ENCODE results near the gene FRMPD4.
"Not testable (repeated sequence)": the region's sequence is repeated elsewhere in the genome, so short reads cannot be mapped to it uniquely, and the experiment has no call there.

Gene FRMPD4

DNA sequence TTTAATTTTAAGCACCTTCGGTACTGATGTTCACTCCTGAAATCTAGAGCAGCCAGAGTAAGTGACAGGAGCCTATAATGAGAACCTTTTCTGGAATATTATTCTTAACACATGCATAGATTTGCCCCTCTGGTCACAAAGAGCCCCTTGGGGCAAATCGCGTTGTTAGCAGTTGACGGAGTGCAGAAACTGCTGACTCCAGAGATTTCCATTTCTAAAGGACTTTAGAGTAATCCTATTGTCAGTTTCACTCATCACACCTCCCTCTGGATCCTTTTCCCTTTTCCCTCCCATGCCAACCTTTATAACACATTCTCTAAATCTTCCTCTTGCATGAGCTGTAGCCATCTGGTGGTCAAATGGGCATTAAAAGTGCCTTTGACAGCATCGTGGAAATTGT, 388.0 kb downstream of the FRMPD4 start:
- DNase-seq (ENCODE audit: low read depth in 2 of 2): no peak

GRCh38 chrX:12538096-12538495, 399.8 kb downstream of the FRMPD4 start:
- not testable (repeated sequence) for DNase-seq (ENCODE audit: low read depth in 2 of 2)

GRCh38 chrX:12542251-12542650, 404.0 kb downstream of the FRMPD4 start:
- not testable (repeated sequence) for DNase-seq (ENCODE audit: low read depth in 2 of 2)

GRCh38 chrX:12548341-12548740, 410.1 kb downstream of the FRMPD4 start:
- no peak for DNase-seq (ENCODE audit: low read depth in 2 of 2)

GRCh38 chrX:12548746-12549145, 410.5 kb downstream of the FRMPD4 start:
- DNase-seq (ENCODE audit: low read depth in 2 of 2): no peak

DNA sequence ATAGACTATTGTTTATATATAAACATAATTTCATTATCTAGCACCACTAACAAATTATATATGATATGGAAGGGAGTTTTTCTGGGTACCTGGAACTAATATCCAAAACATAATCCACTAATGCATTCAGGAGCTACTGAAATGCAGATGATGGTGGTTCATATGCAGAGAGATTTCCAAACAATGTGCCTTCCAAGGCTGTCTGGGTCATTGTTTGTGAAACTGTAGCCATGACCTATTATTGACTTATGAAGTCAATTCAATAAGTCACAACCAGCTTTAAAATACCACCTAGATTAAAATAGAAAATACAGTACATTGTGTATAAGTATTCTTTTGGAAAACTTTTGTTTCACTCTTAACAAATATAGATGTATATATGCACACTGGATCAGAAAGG, 415.9 kb downstream of the FRMPD4 start:
- no peak for DNase-seq (ENCODE audit: low read depth in 2 of 2)

- no peak for DNase-seq (ENCODE audit: low read depth in 2 of 2)
These were observed 424.8 kb downstream of the FRMPD4 start for GRCh38 chrX:12563121-12563520.

DNA sequence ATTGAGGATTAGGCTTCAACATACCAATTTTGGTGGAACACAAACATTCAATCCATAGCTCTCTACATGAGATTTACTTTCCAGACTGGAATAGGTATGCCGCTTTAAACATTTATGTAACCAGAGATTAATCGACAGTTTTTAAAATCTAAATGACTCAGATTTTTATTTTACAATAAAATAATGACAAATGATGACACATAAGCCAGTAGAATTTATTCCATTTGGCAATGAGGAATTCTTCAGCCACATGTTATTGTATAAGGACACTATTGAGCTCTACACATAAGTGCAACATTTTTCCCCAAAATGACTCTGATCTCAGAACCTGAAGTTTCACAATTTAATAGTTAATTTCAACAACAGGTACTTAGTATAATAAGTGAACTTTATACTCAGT, 425.9 kb downstream of the FRMPD4 start:
- DNase-seq (ENCODE audit: low read depth in 2 of 2): no peak

DNA sequence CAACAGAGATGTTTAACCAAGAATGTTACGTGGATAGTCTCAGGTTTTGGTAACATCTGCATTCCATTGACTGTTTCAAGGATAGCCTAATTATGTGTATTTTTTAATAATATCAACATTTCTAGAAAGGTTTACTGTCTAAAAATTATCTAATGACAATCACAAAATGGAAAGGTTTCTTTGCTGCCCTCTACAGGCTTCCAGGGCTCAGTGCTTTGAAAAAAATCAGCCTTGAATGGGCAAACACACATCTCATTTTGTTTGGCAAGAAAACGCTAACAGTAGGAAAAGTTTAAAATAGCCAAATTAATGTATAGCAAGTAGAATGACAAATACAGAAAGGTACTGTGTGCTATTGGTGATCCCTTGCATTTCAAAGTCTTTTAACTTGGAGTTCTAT, 429.6 kb downstream of the FRMPD4 start:
- DNase-seq (ENCODE audit: low read depth in 2 of 2): no peak

DNA sequence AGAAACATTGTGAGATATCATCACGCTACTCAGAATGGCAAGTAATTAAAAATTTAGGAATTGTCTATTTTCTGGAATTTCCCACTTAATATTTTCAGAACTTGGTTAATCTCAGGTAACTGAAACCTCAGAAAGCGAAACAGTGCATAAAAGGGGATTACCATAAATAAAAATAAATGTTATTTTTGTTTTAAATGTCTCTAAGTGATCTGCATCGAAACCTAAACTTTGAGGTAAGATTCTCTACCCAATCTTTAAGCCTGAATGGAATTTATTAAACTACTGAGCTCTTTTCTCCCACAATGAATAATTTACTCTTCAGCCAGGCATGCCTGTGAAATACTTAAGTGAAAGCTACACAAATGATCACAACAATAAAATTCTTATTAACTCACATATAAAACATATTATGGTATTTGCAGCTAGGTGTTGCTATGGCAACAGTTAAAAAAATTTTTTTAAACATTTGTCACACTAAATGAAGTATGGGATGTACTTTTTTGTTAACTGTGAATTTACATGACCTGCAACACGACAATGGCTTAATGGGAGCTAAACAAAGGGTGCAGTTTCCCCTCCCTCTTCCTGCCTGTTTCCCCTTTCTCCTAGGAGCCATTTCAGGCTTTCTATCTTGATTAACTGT, 432.7 kb downstream of the FRMPD4 start:
- DNase-seq (ENCODE audit: low read depth in 2 of 2): no peak

DNA sequence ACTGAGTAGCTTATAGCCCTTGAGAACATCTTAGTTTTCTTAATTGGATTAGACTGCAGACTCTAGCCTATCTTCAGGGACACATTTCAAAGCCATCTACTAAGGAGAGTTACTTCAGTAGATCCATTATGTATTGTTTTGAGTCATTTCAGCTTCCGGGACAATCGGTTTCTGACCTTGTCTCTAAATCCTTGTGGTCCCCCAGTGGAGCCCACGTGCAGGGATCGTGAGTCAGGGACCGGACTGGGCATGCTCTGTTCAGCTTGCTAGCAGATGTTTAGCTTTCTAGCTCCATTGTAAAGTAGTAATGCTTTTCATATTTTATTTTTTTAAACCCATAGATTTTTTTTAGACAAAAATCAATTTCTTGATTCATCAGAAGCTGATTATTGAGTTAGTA, 441.0 kb downstream of the FRMPD4 start:
- DNase-seq (ENCODE audit: low read depth in 2 of 2): no peak

- DNase-seq (ENCODE audit: low read depth in 2 of 2): no peak
These were observed 442.3 kb downstream of the FRMPD4 start for GRCh38 chrX:12580548-12580947.

DNA sequence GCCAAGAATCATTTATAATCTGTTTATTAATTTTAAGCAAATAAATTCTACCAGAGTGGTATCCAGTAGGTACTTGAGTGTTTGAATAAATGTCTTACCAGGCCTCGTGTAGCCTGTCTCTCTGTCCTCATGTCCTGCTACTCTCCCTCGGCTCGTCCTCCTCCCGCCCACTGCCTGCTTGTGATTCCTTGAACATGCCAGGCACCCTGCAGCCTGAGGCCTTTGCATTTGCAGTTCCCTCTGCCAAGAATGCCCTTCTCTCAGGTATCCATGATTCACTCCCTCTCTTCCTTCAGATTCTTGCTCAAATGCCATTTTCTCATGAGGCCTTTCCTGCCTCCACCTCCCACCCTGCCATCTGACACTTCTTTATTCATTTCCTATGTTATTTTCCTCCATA, 443.3 kb downstream of the FRMPD4 start:
- no peak for DNase-seq (ENCODE audit: low read depth in 2 of 2)

DNA sequence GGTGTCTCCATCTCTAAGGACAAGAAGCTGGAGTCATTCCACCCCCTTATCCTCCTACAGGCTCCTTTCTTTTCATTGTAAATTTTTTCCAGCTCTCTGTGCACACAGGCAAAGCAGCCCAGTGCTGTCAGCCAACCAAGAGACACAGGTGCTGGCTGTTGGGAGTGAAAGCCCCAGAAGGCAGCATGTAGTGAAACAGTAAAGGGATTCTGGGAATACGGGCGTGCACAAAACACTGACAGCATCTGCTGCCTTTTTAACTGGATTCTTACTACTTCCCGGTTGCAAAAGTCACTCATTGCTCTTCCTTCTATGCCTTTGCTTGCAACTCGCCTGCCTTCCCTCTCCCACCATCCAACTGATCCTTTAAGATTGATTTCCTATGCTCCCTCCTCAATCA, 444.4 kb downstream of the FRMPD4 start:
- DNase-seq (ENCODE audit: low read depth in 2 of 2): no peak

DNA sequence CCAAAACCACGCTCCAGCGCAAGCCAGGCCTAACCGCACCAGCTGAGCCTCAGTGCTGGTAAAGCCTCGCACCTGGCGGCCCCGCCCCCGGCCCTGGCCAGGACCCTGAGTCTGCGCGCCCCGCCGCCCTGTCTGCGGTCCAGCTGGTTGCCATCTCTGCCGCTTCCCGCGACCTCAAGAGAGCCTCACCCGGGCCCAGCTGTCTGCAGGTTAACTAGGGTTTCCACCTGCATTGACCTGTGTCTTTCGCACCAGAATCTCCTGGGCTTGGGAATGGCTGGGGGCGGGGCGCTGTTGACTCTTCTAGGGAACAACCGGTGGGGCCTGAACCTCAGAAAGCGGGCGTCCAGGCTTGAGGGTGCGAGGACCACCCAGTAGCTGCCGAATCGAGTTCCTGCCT, 445.3 kb downstream of the FRMPD4 start:
- DNase-seq (ENCODE audit: low read depth in 2 of 2): no peak

DNA sequence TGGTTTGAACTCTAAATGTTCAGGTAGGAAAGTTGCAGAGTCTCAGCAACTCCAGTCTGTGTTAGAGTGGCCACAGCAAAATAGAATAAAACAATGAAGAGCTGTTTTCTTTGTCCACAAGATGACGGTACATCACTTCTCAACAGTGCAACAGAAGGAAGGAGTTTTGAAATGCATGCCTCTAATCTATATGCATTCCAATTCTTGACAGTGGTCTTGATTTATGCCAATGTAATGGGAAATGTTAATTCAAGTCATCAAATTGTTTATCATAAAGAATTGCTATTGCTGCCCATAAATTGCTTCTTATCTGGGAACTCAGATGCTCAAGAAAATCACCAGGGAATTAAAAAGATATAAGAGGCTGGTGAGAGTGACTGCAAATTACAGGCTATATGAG, 457.4 kb downstream of the FRMPD4 start:
- DNase-seq (ENCODE audit: low read depth in 2 of 2): no peak

DNA sequence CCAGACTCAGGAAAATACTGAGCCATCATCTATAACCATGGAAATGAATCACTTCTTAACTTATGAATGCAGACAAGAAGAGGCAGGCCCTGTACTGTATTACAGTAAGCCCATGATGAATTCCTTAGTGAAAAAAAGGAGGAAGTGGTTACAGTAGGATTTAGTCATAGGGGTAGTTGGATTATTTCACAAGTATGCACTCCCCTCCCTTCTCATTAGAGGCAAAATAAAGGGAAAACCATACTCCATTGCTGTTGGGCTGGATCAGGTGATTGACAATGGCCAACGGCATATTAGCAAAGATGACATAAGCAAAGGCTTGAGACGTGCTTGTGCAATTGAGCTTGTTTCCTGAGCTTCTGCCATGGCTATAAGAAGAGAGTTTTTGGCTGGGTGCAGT, 471.8 kb downstream of the FRMPD4 start:
- DNase-seq (ENCODE audit: low read depth in 2 of 2): no peak

GRCh38 chrX:12611471-12611870, 473.2 kb downstream of the FRMPD4 start:
- no peak for DNase-seq (ENCODE audit: low read depth in 2 of 2)

GRCh38 chrX:12614266-12614665, 476.0 kb downstream of the FRMPD4 start:
- DNase-seq (ENCODE audit: low read depth in 2 of 2): no peak

GRCh38 chrX:12615061-12615460, 476.8 kb downstream of the FRMPD4 start:
- DNase-seq (ENCODE audit: low read depth in 2 of 2): no peak

GRCh38 chrX:12617241-12617640, 479.0 kb downstream of the FRMPD4 start:
- DNase-seq (ENCODE audit: low read depth in 2 of 2): no peak

- DNase-seq (ENCODE audit: low read depth in 2 of 2): no peak
These were observed 509.0 kb downstream of the FRMPD4 start for GRCh38 chrX:12647230-12647629.

GRCh38 chrX:12648995-12649394, 510.7 kb downstream of the FRMPD4 start:
- DNase-seq (ENCODE audit: low read depth in 2 of 2): no peak

GRCh38 chrX:12657433-12657832, 519.2 kb downstream of the FRMPD4 start:
- DNase-seq (ENCODE audit: low read depth in 2 of 2): no peak

Data from stimulated activated CD8-positive, alpha-beta memory T cell treated with anti-CD3 and anti-CD28 coated beads, Interleukin-7, amount 100 ng/mL, for 4 hours (primary cell).